HG02973 (cell line): ENCODE results near the gene SNX17.
A peak's percentile ranks its signal among the peaks of the same experiment; 100 is the strongest.
"Not testable (repeated sequence)": the region's sequence is repeated elsewhere in the genome, so short reads cannot be mapped to it uniquely, and the experiment has no call there.

ENCODE experiments used
- ATAC-seq: cut with Tn5 transposase; IDR thresholded peaks from one replicate; pipeline ENCODE4 v1.9.1; 2021; ENCODE audit warnings: moderate library complexity; ENCODE audit not compliant: unreplicated experiment

The SNX17 gene

GRCh38 chr2:27370026-27370815, at the start of gene SNX17, which contains the start of gene EIF2B4:
Gene SNX17, plus strand, starts transcription at chr2:27370616. Its CDS starts 128 bp downstream, at chr2:27370744.
Gene EIF2B4, minus strand, starts transcription at chr2:27370338. Its CDS starts 24 bp downstream, at chr2:27370314.
- peak; percentile 86 for ATAC-seq

DNA sequence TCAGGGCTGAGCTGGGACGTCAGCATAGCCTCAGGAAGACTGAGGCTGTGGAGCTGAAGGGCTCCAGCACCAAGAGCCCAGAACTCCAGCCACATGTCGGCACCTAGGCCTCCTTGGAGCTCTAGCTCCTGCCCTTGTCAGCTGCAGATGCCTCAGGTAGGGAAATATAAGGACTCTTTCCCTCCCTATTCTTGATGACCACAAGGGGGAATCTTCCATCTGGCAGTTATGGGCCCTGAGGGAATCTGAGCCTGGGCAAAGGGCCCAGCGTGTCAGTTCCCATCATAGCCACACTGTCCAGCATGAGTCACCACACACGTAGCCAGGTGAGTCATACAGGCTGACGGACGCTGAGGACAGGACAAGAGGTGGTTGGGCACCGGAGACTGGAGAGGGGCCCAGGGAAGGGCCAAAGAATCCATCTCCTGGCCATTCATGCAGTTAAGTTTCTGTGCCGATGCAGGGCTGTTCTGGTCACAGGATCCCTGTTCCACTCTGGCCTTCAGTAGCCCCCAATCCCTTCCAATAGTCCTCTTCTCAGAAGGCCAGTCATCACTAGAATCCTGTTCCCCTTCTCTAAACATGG, 49.4 kb upstream of the SNX17 start:
- no peak for ATAC-seq

DNA sequence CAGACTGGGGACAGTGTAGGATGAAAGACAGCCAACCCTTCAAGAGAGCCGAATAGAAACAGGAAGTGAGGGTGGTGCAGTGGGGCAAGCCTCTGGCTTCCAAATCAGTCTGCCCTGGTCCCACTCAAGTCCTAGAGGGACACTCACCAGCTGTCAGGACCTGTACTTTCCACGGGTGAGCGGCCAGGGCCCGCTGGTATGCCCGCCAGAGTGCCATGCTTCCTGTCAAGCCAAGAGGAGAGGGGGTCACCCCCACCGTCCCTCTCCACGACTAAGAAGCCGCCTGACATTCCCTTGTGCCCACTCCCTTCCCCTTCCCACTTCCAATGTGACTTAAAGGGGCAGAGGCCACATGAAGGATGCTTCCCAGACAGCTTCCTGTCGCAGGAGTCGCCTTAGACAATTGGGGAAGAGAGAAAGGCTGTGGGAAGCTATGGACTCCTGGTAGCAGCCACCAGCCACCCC, 48.1 kb upstream of the SNX17 start:
- ATAC-seq, result no peak

GRCh38 chr2:27322766-27323595, 47.4 kb upstream of the SNX17 start, which contains the start of gene MPV17:
Gene MPV17, minus strand, starts transcription at chr2:27323097. Its CDS starts 580 bp downstream, at chr2:27322517.
- ATAC-seq, result peak; percentile 86

- no peak for ATAC-seq
Observed at GRCh38 chr2:27323596-27324285, 46.7 kb upstream of the SNX17 start.

DNA sequence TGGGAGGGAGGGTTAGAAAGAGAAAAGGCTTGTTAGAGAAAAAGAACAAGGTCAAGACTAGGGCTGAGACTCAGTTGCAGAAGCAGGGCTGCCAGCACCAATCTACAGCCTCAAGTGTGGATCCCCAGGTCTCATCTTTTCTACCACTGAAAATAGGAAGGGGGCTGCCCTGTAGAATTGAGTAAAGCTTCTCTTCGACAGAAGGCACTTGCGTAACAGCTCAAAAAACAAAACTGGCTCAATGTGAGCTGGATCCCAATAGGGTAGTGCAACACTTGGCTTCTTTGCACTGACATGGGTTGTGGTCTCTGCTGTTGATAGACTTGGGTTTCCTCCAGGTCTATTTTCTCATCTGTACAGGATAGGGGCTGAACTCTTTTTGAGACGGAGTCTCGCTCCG, 45.7 kb upstream of the SNX17 start:
- ATAC-seq, result no peak

- no peak for ATAC-seq
Observed at GRCh38 chr2:27335311-27335710, 35.1 kb upstream of the SNX17 start.

GRCh38 chr2:27336173-27336572, 34.2 kb upstream of the SNX17 start:
- ATAC-seq, result no peak

GRCh38 chr2:27347641-27348040, 22.8 kb upstream of the SNX17 start:
- no peak for ATAC-seq

- ATAC-seq, result no peak
Observed at GRCh38 chr2:27350106-27350693, 20.2 kb upstream of the SNX17 start.

DNA sequence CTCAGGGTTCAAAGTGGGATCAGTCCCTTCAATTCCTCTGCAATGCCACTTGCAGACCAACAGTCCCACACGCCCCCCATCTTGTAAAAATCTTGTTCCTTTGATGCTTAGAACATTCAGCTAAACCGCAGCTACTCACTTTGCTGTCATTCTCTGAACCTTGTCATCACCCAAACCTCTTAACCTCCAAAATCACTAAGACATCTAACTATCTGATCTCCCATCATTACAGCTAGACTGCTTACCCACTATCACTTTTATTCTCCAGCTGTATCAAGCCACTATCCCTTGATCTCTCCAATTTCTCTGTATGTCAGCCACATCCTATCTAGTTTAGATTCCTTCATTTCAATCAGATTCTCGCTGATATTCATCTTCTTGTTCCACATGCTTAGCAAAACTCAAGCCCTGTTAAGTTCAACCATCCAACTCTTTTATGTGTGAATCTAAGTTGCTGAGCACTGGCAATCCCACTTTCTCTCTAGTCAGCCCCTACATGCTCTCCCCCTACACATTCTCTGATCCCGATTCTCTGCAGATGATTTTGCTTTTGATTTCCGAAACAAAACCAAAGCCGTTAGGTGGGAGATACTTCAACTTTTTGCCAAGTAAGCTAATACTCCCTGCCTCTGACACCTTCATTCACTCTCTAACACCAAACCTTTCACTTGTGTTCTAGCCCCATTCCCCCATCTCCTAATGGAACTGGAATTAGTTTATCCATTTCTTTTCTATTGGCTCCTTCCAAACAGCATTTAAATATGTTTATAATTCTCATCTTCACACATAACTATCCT, 18.4 kb upstream of the SNX17 start:
- ATAC-seq, result no peak

GRCh38 chr2:27353386-27353761, 17.0 kb upstream of the SNX17 start:
- not testable (repeated sequence) for ATAC-seq

- no peak for ATAC-seq
Observed at GRCh38 chr2:27353762-27354596, 16.4 kb upstream of the SNX17 start.

DNA sequence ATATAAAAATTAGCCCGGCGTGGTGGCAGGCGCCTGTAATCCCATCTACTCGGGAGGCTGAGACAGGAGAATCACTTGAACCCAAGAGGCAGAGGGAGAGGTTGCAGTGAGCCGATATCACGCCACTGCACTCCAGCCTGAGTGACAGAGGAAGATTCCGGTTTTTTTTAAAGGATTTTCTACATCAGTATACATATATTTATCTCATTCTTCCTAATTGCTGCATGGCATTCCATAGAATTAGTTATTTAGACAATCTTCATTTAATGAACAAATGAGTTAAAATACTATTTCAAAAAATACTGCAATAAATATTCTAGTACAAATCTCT, 15.9 kb upstream of the SNX17 start:
- no peak for ATAC-seq

- peak; percentile 28 for ATAC-seq
Observed at GRCh38 chr2:27356056-27356381, 14.4 kb upstream of the SNX17 start.

- peak; percentile 68 for ATAC-seq
Observed at GRCh38 chr2:27356382-27357181, 13.8 kb upstream of the SNX17 start, which contains the start of gene GTF3C2. Gene GTF3C2, minus strand, starts transcription at chr2:27356764. Its CDS starts 13,210 bp downstream, at chr2:27343554.

GRCh38 chr2:27362678-27363420, 7.6 kb upstream of the SNX17 start:
- no peak for ATAC-seq
